Measurements from ENCODE around the gene EPN2.

Gene EPN2

DNA sequence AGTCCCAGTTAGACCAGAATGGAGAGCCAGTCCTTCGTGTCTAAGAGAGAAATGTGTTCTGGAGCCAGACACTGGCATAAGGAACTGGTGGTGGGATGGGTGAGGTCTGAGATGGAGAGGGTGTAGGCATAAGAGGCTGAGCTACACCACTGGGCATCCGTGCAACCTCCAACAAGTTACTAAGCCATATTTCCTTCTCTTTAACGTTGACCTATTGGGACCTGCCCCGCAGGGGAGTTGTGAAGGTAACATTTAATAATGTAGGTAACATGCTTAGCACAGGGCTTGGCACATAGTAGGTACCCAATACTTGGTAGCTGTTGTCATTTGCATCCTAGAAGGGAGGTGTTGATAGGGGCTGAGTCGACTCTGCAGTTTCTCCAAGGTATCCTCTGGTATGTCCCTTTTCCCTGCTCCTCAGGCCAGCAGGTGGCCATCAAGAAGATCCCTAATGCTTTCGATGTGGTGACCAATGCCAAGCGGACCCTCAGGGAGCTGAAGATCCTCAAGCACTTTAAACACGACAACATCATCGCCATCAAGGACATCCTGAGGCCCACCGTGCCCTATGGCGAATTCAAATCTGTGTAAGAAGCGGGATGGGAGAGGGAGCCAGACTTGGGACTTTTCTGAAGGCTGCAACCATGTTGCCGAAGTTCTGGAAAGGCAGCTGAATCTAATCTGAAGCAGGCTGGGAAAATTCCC lies 142.3 kb downstream of the EPN2 start:
- H3K27ac ChIP-seq: peak overlapping the region; percentile 99
- CTCF ChIA-PET: interaction anchor here (0.7 kb wide), 1 partner anchor 368 kb away, joined by 3 read pairs; the partner anchor contains the start of gene ALDH3A1
- POLR2A ChIA-PET (ENCODE audit: low non-redundant PET): no interaction called here
- no peak for DNase-seq (ENCODE audit: low spot score)
- TF ChIP-seq, protein P1, sequence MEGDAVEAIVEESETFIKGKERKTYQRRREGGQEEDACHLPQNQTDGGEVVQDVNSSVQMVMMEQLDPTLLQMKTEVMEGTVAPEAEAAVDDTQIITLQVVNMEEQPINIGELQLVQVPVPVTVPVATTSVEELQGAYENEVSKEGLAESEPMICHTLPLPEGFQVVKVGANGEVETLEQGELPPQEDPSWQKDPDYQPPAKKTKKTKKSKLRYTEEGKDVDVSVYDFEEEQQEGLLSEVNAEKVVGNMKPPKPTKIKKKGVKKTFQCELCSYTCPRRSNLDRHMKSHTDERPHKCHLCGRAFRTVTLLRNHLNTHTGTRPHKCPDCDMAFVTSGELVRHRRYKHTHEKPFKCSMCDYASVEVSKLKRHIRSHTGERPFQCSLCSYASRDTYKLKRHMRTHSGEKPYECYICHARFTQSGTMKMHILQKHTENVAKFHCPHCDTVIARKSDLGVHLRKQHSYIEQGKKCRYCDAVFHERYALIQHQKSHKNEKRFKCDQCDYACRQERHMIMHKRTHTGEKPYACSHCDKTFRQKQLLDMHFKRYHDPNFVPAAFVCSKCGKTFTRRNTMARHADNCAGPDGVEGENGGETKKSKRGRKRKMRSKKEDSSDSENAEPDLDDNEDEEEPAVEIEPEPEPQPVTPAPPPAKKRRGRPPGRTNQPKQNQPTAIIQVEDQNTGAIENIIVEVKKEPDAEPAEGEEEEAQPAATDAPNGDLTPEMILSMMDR (conservative IDR thresholded peaks at IDR 0.05; ENCODE audit: low read depth): no peak

DNA sequence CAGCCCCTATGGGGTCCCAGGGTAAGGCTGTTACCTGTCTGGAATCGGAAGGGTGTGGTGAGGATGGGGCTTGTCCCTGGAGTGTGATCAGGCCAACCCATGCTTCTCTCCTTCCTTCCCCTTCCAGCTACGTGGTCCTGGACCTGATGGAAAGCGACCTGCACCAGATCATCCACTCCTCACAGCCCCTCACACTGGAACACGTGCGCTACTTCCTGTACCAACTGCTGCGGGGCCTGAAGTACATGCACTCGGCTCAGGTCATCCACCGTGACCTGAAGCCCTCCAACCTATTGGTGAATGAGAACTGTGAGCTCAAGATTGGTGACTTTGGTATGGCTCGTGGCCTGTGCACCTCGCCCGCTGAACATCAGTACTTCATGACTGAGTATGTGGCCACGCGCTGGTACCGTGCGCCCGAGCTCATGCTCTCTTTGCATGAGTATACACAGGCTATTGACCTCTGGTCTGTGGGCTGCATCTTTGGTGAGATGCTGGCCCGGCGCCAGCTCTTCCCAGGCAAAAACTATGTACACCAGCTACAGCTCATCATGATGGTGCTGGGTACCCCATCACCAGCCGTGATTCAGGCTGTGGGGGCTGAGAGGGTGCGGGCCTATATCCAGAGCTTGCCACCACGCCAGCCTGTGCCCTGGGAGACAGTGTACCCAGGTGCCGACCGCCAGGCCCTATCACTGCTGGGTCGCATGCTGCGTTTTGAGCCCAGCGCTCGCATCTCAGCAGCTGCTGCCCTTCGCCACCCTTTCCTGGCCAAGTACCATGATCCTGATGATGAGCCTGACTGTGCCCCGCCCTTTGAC lies 143.5 kb downstream of the EPN2 start:
- TF ChIP-seq, protein P1 (conservative IDR thresholded peaks at IDR 0.05; ENCODE audit: low read depth): no peak
- CTCF ChIA-PET: interaction anchor here (0.7 kb wide), 1 partner anchor 367 kb away, joined by 3 read pairs; the partner anchor contains the start of gene ALDH3A1
- DNase-seq (ENCODE audit: low spot score): no peak
- peak overlapping the region; percentile 78 for H3K27ac ChIP-seq
- POLR2A ChIA-PET (ENCODE audit: low non-redundant PET): no interaction called here

DNA sequence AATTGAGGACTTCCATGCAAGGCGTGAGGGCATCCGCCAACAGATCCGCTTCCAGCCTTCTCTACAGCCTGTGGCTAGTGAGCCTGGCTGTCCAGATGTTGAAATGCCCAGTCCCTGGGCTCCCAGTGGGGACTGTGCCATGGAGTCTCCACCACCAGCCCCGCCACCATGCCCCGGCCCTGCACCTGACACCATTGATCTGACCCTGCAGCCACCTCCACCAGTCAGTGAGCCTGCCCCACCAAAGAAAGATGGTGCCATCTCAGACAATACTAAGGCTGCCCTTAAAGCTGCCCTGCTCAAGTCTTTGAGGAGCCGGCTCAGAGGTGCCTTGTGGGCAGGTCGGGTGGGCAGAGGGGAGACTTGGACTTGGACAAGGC lies 144.2 kb downstream of the EPN2 start:
- CTCF ChIA-PET: no interaction called here
- DNase-seq (ENCODE audit: low spot score): no peak
- TF ChIP-seq, protein P1 (conservative IDR thresholded peaks at IDR 0.05; ENCODE audit: low read depth): no peak
- H3K27ac ChIP-seq: peak overlapping the region; percentile 78
- POLR2A ChIA-PET (ENCODE audit: low non-redundant PET): no interaction called here

DNA sequence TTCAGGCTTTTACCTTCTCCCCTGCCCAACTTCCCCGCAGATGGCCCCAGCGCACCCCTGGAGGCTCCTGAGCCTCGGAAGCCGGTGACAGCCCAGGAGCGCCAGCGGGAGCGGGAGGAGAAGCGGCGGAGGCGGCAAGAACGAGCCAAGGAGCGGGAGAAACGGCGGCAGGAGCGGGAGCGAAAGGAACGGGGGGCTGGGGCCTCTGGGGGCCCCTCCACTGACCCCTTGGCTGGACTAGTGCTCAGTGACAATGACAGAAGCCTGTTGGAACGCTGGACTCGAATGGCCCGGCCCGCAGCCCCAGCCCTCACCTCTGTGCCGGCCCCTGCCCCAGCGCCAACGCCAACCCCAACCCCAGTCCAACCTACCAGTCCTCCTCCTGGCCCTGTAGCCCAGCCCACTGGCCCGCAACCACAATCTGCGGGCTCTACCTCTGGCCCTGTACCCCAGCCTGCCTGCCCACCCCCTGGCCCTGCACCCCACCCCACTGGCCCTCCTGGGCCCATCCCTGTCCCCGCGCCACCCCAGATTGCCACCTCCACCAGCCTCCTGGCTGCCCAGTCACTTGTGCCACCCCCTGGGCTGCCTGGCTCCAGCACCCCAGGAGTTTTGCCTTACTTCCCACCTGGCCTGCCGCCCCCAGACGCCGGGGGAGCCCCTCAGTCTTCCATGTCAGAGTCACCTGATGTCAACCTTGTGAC lies 144.7 kb downstream of the EPN2 start:
- peak overlapping the region; percentile 78 for H3K27ac ChIP-seq
- ChIA-PET CTCF (no interaction called here), POLR2A (ENCODE audit: low non-redundant PET) (no interaction called here)
- no peak for DNase-seq (ENCODE audit: low spot score)
- TF ChIP-seq, protein P1 (conservative IDR thresholded peaks at IDR 0.05; ENCODE audit: low read depth): no peak

DNA sequence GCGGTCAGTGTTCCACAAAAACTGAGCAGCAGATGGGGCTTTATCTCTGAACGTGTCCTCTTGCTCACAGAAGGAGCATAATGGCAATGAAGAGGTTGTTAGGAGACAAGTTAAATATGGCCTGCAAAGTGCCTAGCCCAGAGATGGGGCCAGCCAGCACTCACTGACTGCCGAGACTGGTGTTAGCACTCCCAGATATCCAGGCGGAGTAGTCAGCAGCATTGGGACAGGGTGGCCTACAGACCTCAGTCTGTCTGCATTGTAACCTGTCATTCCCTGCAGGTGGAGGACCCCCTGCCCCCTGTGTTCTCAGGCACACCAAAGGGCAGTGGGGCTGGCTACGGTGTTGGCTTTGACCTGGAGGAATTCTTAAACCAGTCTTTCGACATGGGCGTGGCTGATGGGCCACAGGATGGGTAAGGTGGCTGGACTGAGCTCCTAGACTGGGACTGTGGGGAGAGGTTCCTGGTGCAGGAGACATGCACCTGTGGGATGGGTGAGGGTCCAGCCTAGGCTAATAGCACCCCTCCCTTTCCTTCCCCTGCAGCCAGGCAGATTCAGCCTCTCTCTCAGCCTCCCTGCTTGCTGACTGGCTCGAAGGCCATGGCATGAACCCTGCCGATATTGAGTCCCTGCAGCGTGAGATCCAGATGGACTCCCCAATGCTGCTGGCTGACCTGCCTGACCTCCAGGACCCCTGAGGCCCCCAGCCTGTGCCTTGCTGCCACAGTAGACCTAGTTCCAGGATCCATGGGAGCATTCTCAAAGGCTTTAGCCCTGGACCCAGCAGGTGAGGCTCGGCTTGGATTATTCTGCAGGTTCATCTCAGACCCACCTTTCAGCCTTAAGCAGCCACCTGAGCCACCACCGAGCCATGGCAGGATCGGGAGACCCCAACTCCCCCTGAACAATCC lies 145.6 kb downstream of the EPN2 start:
- TF ChIP-seq, protein P1 (conservative IDR thresholded peaks at IDR 0.05; ENCODE audit: low read depth): no peak

More for the DNA sequence above, 145.6 kb downstream of the EPN2 start:
- no peak for DNase-seq (ENCODE audit: low spot score)
- CTCF ChIA-PET: no interaction called here
- H3K27ac ChIP-seq: peak overlapping the region; percentile 78
- POLR2A ChIA-PET (ENCODE audit: low non-redundant PET): no interaction called here

Measured in RWPE1 (cell line).